Adrenal gland (tissue), 5 donors: ENCODE data around the gene ANKS1A.

ENCODE experiments used
- CTCF ChIP-seq, 6 experiments: fragments of 450-650 bp in 4 of 6; fragments of 200-600 bp in 2 of 6; sonication (generic) in 1 of 6; IDR thresholded peaks; 1 replicate in 5 of 6; 2 replicates in 1 of 6; pipeline versions ENCODE4 v1.5.1 to v1.8.0; 2016 to 2021; ENCODE audit warnings: antibody characterized with exemption in 6 of 6, mild to moderate bottlenecking in 2 of 6, moderate library complexity in 1 of 6
- POLR2A ChIP-seq, 2 donors: fragments of 450-650 bp; IDR thresholded peaks; one replicate each; pipeline ENCODE4 v1.6.1; 2017; ENCODE audit warnings: antibody characterized with exemption in 2 of 2, mild to moderate bottlenecking in 2 of 2, moderate library complexity in 1 of 2
- donor health status: DM: no; HTN: no; CAD: no.

- TF ChIP-seq POLR2A (IDR thresholded peaks at IDR 0.05) (no peak), CTCF (IDR thresholded peaks at IDR 0.05) (no peak)
Observed at GRCh38 chr6:34891296-34891695, 2.2 kb downstream of the ANKS1A start.
